Prostate gland (tissue), 2 donors: ENCODE measurements around the gene VSIG8. TPM values are rescaled to one million over a fixed set of nuclear protein-coding genes. Genes with fewer than 3 reads are reported as not detected.
A peak's percentile ranks its signal among the peaks of the same experiment; 100 is the strongest.

Source experiments
- DNase-seq: peaks from one replicate; pipeline ENCODE4 v3.0.0-alpha.2; 2019; ENCODE audit warnings: low spot score
- H3K27ac ChIP-seq, 2 donors: fragments of 200-600 bp; sonication (generic); 2 replicates each; pipeline ENCODE4 v1.5.1; 2017 to 2019
- H3K27me3 ChIP-seq: fragments of 200-600 bp; sonication (generic); replicated peaks from 2 replicates; pipeline ENCODE4 v1.5.1; 2019; ENCODE audit not compliant: insufficient read depth
- H3K36me3 ChIP-seq, 2 donors: fragments of 200-600 bp; sonication (generic); 1 replicate in 1 of 2; 2 replicates in 1 of 2; pipeline versions ENCODE4 v1.5.1 to v1.8.1; 2017 to 2019
- H3K4me1 ChIP-seq: fragments of 200-600 bp; sonication (generic); replicated peaks from 2 replicates; pipeline ENCODE4 v1.5.1; 2019
- H3K4me3 ChIP-seq, 2 donors: fragments of 200-600 bp; sonication (generic); 2 replicates each; pipeline ENCODE4 v1.5.1; 2017 to 2019
- H3K9me3 ChIP-seq: fragments of 200-600 bp; sonication (generic); 2 replicates; pipeline ENCODE4 v1.5.1; 2017
- POLR2A ChIP-seq: fragments of 450-650 bp; IDR thresholded peaks from one replicate; pipeline ENCODE4 v1.6.1; 2016; ENCODE audit warnings: antibody characterized with exemption, mild to moderate bottlenecking
- POLR2AphosphoS5 ChIP-seq: sonication (generic); formaldehyde crosslinking; IDR thresholded peaks from one replicate; pipeline ENCODE4 v1.6.1; 2017; ENCODE audit warnings: antibody characterized with exemption
- WGBS: methylation state at CpG from one replicate; pipeline ENCODE4 v1.1.5; 2018; 5-methylcytosine and 5-hydroxymethylcytosine counted together
- intact Hi-C: fragments of 100-400 bp; cut with DNase I; formaldehyde crosslinking; loops from one replicate; pipeline ENCODE4 v1.14.2; 2022
- total RNA-seq, 2 donors: library from RNA; depleted of rRNA; stranded (reverse); fragments of >200 nt; gene quantifications; one replicate each; pipeline ENCODE4 v1.1.0, GENCODE V29; 2016
- TF ChIP-seq, protein P1 (sequence below), 4 experiments: fragments of 200-600 bp in 2 of 4; fragments of 450-650 bp in 2 of 4; sonication (generic) in 2 of 4; IDR thresholded peaks; 1 replicate in 3 of 4; 2 replicates in 1 of 4; pipeline ENCODE4 v1.5.1; 2016 to 2019; ENCODE audit warnings: antibody characterized with exemption in 4 of 4, mild to moderate bottlenecking in 2 of 4, moderate library complexity in 2 of 4

The VSIG8 gene
- total RNA-seq, 2 donors from 2014 or later: not detected

DNA sequence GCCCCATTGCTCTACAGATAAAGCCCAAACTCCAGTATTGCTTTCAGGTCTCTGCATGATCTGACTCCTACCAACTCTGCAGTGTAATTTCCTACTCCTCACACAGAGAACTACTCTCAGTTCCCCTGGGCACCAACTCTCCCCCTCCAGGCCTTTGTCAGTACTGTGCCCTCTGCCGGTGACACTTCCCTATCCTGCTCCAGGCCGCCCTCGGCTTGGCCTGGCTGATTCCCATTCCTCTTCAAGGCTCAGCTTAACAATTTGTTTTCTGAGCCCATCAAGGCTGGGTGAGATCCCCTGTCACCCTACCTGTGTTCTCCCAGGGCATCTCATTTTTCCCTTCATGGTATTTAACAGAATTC lies 33.2 kb downstream of the VSIG8 start:
- H3K9me3 ChIP-seq: no peaks in the 10 kb centered on the region
- no peak overlapping the region for H3K4me3 ChIP-seq
- 26% methylated on average over 3 of the region's 3 CpGs for WGBS
- H3K36me3 ChIP-seq: no peaks in the 10 kb centered on the region
- intact Hi-C loops: no loop called here
- DNase-seq: peak; percentile 14
- H3K27me3 ChIP-seq: no peaks in the 10 kb centered on the region
- H3K4me1 ChIP-seq: no peaks in the 10 kb centered on the region
- TF ChIP-seq POLR2AphosphoS5: no peak
- TF ChIP-seq, protein P1, sequence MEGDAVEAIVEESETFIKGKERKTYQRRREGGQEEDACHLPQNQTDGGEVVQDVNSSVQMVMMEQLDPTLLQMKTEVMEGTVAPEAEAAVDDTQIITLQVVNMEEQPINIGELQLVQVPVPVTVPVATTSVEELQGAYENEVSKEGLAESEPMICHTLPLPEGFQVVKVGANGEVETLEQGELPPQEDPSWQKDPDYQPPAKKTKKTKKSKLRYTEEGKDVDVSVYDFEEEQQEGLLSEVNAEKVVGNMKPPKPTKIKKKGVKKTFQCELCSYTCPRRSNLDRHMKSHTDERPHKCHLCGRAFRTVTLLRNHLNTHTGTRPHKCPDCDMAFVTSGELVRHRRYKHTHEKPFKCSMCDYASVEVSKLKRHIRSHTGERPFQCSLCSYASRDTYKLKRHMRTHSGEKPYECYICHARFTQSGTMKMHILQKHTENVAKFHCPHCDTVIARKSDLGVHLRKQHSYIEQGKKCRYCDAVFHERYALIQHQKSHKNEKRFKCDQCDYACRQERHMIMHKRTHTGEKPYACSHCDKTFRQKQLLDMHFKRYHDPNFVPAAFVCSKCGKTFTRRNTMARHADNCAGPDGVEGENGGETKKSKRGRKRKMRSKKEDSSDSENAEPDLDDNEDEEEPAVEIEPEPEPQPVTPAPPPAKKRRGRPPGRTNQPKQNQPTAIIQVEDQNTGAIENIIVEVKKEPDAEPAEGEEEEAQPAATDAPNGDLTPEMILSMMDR (IDR thresholded peaks at IDR 0.05): peak in 1 of 4 experiments; percentile 55
- TF ChIP-seq POLR2A: no peak
- H3K27ac ChIP-seq: no peak overlapping the region

DNA sequence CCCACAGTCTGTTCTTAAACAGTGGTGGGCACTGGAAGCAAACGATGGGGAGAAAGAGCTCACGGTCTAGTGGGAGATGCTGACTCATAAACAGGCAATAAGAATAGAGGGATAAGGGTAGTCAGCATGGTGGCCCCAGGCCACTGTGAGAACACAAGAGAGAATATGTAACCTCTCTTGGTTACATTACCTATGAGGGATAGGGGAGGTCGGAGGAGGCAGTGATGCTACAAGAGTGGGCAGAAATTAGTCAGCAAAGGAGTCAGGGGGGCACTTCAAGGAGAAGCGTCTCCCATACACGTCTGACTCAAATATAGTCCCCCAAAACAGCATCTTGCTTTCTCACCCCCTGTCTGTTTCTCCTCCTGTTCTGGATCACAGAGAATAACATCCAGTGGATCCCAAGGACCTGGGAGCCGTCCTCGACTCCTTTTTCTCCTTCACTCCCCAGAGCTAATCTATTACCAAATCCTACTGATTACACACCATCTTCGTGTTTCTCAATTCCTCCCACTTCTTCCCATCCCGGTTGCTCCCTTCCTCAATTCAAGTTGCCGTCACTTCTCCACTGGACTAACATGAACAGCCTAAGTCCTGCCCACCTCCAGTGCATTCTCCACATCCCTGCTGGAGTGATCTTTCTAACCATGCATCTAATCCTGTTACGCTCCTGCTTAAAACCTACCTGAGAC lies 33.7 kb downstream of the VSIG8 start:
- intact Hi-C loops: no loop called here
- no peak overlapping the region for H3K4me3 ChIP-seq
- H3K27ac ChIP-seq: no peak overlapping the region
- no peaks in the 10 kb centered on the region for H3K9me3 ChIP-seq
- WGBS: 88% methylated on average over 11 of the region's 11 CpGs
- H3K36me3 ChIP-seq: no peaks in the 10 kb centered on the region
- no peak for DNase-seq
- TF ChIP-seq POLR2AphosphoS5: no peak
- TF ChIP-seq POLR2A: no peak
- TF ChIP-seq, protein P1 (IDR thresholded peaks at IDR 0.05): no peak
- H3K27me3 ChIP-seq: no peaks in the 10 kb centered on the region
- no peaks in the 10 kb centered on the region for H3K4me1 ChIP-seq

GRCh38 chr1:159828176-159828575 lies 34.3 kb downstream of the VSIG8 start:
- no peak for TF ChIP-seq POLR2AphosphoS5
- no peak for TF ChIP-seq POLR2A
- TF ChIP-seq, protein P1 (IDR thresholded peaks at IDR 0.05): no peak
- intact Hi-C loops: no loop called here
- no peak for DNase-seq
- Histone ChIP-seq H3K27me3 (no peaks in the 10 kb centered on the region), H3K36me3 (no peaks in the 10 kb centered on the region), H3K27ac (no peak overlapping the region), H3K4me1 (no peaks in the 10 kb centered on the region), H3K4me3 (no peak overlapping the region), H3K9me3 (no peaks in the 10 kb centered on the region)
- WGBS: 79% methylated on average over 3 of the region's 3 CpGs

GRCh38 chr1:159827549-159827948 lies 34.9 kb downstream of the VSIG8 start:
- H3K27me3 ChIP-seq: no peaks in the 10 kb centered on the region
- DNase-seq: no peak
- TF ChIP-seq POLR2AphosphoS5 (no peak), POLR2A (no peak)
- TF ChIP-seq, protein P1 (IDR thresholded peaks at IDR 0.05): no peak
- no peaks in the 10 kb centered on the region for H3K4me1 ChIP-seq
- no peak overlapping the region for H3K4me3 ChIP-seq
- H3K36me3 ChIP-seq: no peaks in the 10 kb centered on the region
- WGBS: 97% methylated on average over 3 of the region's 3 CpGs
- no peaks in the 10 kb centered on the region for H3K9me3 ChIP-seq
- intact Hi-C loops: no loop called here
- H3K27ac ChIP-seq: no peak overlapping the region

DNA sequence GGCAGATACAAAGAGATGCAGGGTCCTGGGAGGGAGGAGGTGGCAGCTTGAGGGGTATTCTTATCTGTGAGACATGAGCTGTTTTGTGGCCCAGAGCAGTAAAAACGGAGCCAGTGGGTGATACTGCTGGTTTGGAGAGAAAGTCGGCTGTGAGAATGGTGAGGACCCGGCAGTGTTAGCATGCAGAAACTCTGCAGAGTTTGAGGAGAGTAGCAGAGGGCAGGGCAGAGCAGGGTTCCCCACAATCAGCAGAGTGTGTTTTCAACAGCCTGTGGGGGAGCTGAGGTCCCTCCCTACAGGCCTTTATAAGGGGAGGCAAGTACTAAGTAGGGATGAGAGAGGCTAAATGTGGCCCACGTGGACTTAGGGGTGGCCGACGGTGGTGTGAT lies 35.4 kb downstream of the VSIG8 start:
- no peak for DNase-seq
- Histone ChIP-seq H3K27ac (no peak overlapping the region), H3K9me3 (no peaks in the 10 kb centered on the region), H3K27me3 (no peaks in the 10 kb centered on the region), H3K4me1 (no peaks in the 10 kb centered on the region), H3K36me3 (no peaks in the 10 kb centered on the region), H3K4me3 (no peak overlapping the region)
- TF ChIP-seq, protein P1 (IDR thresholded peaks at IDR 0.05): no peak
- TF ChIP-seq POLR2A (no peak), POLR2AphosphoS5 (no peak)
- intact Hi-C loops: no loop called here
- 82% methylated on average over 6 of the region's 6 CpGs for WGBS
